Muscle of arm (tissue), 12 donors: Measurements from ENCODE around the gene RETNLB. TPM values are rescaled to one million over a fixed set of nuclear protein-coding genes. Genes with fewer than 3 reads are reported as not detected.

ENCODE experiments used
- polyA plus RNA-seq, 12 donors: library from polyadenylated mRNA; unstranded; fragments of 120-200 nt; gene quantifications; one replicate each; pipeline ENCODE4 v1.2.1, GENCODE V29; 2013; ENCODE audit not compliant: insufficient read length in 12 of 12

The RETNLB gene
- polyA plus RNA-seq, 12 donors: not detected

Other genes with a start within 250 kb of the RETNLB start
- under 1 TPM in 10 of 12 donors, not detected in 2; 0.30 to 0.73 (median 0.54) TPM for gene MYH15, start 246.8 kb downstream of the RETNLB start, polyA plus RNA-seq
- gene CIP2A, start 168.0 kb downstream of the RETNLB start, polyA plus RNA-seq: 10 to 100 TPM in 8 of 12 donors, 1 to 10 TPM in 3, not detected in 1; 6.2 to 17.6 (median 11.2) TPM
- 10 to 100 TPM in 11 of 12 donors, not detected in 1; 16.2 to 25.3 (median 19.7) TPM for gene DZIP3, start 167.7 kb downstream of the RETNLB start, polyA plus RNA-seq
- 1 to 10 TPM in 1 of 12 donors, under 1 TPM in 4, not detected in 7; 0.11 to 1.2 (median 0.33) TPM for gene TRAT1, start 65.4 kb upstream of the RETNLB start, polyA plus RNA-seq
- under 1 TPM in 1 of 12 donors, not detected in 11; 0.16 TPM for gene GUCA1C, start 196.5 kb upstream of the RETNLB start, polyA plus RNA-seq